Right lobe of liver (tissue), 4 donors: ENCODE results near the gene CLDN3.
"Not testable (repeated sequence)": the region's sequence is repeated elsewhere in the genome, so short reads cannot be mapped to it uniquely, and the experiment has no call there.

Experiments
- CTCF ChIP-seq, 4 donors: fragments of 200-600 bp in 3 of 4; fragments of 450-650 bp in 1 of 4; IDR thresholded peaks; one replicate each; pipeline versions ENCODE4 v1.5.1 to v1.8.0; 2016 to 2022; ENCODE audit warnings: antibody characterized with exemption in 4 of 4, mild to moderate bottlenecking in 2 of 4
- POLR2A ChIP-seq: fragments of 450-650 bp; IDR thresholded peaks from one replicate; pipeline ENCODE4 v1.6.1; 2017; ENCODE audit warnings: antibody characterized with exemption, mild to moderate bottlenecking
- donor health status: DM: no; HTN: no; CAD: no.
- donor health status: DM: no; HTN: no; CAD: no.
- donor health status: DM: no; HTN: yes; CAD: no.

GRCh38 chr7:73795188-73795587, 25.1 kb upstream of the CLDN3 start:
- TF ChIP-seq POLR2A; CTCF (IDR thresholded peaks at IDR 0.05): not testable (repeated sequence)
